RPMI7951 (cell line): ENCODE data around the gene LRP1B. TPM values are rescaled to one million over a fixed set of nuclear protein-coding genes. Genes with fewer than 3 reads are reported as not detected.
A peak's percentile ranks its signal among the peaks of the same experiment; 100 is the strongest.

Source experiments
- DNase-seq: peaks from one replicate; pipeline ENCODE4 v3.0.0-alpha.2; 2012; ENCODE audit warnings: low read depth
- total RNA-seq: library from RNA; depleted of rRNA; stranded (reverse); fragments of >200 nt; shearing (Covaris generic); gene quantifications from 2 replicates; pipeline ENCODE4 v1.2.3, GENCODE V29; 2014

The LRP1B gene
- total RNA-seq, 1 experiment from 2014 or later, result not detected

DNA sequence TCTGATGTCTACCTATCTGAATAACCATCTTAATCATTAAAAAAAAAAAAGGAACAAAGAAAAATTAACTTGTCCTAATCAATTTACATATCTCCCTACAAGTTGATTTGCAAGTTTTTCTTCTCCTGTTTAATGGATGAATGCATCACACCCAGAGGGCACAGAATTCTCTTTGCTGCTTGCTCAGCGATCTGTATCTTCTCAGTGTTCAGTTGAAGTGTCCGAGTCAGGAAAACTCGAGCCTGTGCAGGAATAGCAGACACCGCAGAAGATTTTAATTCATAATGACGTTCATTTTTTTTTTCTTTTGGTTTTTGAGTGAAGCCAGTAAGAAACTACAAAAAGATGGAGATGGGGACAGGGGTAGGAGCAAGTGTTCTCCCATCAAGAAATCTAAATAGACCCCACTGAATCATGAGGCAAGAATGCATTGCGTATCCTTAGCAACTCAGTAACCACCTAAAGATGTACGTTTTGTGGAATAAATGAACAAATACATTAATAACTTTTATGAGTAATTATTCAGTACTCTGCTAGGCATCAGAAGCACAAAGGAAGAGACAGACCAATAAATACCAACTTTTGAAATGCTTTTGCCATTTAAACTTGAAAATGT, 675.5 kb downstream of the LRP1B start:
- DNase-seq, result no peak

DNA sequence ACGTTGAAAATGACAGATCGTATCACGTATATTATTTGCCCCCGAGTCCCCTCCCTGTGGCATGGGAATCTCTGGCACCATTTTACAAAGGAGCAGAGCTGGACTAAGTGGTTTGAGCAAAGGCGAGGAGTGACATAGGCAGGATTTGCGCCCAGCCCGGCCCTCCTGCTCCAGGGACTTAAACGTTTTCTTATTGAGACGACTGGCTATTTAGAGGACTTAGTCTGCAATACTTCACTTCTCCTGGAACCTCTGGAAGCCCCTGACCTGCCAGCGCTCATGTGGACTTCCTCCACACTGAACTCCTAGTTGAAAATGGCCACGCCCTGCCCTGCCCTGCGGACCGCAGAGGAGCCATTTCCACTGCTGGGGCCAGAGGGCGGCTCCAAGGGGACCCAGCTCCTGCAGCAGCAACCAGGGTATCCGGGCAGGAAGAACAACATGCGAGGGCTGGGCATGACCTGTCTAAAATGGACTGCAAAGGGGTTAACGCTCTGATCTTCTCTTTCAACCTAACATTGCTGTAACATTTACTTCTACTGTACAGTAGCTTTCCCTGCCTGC, 690.7 kb downstream of the LRP1B start:
- no peak for DNase-seq

DNA sequence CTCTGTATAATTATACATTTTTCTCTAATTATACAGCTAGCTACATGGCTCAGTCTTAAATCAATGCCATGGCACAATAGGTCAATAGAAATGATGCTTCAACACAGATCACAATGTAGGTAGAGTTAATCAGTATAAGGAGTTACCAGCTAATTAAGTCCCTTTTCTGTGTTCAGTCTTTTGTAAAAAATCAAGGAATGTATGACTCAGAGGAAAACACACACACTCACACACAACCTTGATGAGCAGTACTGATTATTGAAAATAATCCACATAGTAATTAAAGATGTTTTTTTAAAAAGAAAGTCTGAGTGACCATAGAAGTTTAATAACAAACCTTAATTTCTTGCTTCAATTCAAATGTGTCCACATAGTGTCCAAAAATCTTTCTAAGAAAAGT, 691.3 kb downstream of the LRP1B start:
- DNase-seq, result no peak

DNA sequence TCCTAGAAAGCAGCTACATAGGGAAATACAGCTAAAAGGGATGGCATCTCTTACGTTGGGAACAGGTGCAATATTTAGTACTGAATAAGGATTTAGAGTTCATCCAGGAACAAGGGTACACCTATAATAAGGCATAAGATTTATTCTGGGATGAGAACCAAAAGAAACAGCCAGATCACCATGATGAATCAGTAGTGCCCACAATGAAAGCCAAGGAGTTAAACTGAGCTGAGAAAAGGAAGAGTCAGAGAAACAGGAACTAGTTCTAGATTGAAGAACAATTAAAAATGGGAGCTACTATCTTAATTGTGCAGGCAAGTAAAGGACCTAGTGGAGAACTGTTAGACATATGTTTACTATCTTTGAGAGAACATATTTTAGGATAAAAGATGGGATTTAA, 692.3 kb downstream of the LRP1B start:
- DNase-seq, result no peak

DNA sequence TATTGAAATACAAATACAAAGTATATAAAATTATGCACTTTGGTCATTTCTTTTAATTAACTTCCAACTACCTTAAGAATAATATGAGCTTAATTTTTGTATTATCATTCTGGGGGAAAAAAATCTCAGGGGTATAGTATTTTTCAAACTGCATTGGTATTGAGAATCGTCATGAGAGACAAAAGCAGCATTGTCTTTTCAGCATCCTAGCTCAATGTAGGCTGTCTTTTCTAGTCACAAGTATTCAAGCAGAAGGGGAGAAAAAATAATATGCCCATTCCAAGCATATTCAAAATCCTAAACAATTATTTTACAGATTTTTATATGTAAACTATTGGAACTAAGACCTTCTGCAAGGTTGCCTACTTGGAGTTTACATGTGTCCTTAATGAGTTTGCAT, 693.3 kb downstream of the LRP1B start:
- no peak for DNase-seq

DNA sequence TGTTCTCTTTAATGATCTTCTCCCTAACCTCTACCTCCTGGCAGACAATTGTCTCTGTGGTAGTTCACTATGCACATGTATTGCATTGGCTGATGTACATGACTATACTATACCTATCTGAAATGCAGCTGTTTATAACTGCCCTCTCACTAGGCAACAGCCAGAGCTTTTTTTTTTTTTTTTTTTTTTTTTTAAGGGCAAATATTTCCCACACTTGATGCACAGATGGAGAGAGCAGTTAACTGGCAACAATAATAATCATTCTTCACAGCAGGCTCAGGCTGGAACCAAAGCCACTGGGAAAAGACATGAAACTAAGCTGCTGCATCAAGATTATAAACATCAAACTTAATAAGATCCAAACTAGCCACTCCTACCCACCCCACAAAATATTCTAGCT, 707.7 kb downstream of the LRP1B start:
- no peak for DNase-seq

DNA sequence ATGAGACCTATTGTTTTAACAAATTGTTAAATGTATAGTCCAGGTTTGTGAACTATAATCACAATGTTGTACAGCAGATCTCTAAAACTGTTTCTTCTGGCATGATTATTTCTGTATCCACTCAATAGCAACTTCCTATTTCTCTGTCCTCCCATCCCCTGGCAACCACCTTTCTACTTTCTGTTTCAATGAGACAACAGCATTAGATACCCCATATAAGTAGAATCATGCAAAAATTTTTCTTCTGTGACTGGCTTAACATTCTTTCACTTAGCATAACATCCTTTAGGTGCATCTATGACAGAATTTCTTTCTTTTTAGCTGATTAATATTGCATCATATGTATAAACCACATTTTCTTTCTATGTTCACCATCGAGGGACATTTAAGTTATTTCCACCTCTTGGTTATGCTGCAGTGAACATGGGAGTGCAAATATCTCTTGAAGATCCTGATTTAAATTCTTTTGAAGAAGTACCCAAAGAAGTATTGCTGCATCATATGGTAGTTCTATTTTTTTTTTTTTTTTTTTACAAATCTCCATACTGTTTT, 713.5 kb downstream of the LRP1B start:
- no peak for DNase-seq

DNA sequence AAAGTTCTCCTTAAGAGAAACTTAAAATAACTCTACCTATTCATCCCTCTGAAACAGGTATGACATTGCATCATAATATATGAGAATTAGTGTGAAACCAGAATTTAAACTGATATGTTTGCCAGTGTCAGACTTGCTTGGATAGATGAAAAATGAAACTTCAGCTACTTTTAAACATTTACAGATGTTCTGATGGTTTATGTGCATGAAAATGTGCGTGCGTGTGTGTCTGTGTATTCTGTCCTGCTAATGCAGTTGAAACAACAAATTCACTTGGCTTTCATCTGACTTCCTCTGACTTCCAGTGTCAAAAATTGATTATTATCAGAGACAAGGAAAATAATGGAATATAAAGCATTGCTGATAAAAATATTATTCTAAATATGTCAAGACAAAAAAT, 719.4 kb downstream of the LRP1B start:
- no peak for DNase-seq

DNA sequence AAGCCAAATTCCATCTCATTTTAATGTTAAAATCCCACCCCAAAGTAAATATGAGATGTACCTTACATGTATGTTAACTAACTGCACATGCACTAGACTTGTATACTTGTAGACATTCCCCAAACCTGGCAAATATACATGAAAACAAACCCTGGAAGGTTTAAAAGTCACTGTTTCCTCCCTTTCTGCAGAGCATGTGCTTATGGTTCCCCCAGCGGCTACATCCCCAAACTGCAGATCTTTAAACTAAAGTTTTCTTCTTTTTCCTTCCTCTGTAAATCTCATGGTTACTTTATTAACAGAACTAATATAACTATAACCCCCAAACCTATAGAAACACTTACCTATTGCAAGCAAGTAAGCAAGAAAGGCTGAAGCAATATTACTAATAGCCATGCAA, 731.5 kb downstream of the LRP1B start:
- no peak for DNase-seq

DNA sequence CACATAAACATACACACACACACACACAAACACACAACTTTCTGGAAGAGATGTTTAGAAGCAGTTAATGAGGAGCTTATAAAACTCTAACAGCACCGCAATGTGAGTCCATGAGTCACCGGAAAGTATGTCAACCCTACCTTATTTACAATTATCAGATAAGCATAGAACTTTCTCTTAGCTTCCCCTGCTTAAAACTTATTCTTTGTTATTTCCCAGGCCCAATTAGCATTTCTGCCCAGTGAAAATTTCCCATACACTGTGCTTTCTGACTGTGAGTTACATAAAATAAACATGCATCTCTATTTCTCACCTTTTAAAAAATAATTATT, 737.6 kb downstream of the LRP1B start:
- no peak for DNase-seq

DNA sequence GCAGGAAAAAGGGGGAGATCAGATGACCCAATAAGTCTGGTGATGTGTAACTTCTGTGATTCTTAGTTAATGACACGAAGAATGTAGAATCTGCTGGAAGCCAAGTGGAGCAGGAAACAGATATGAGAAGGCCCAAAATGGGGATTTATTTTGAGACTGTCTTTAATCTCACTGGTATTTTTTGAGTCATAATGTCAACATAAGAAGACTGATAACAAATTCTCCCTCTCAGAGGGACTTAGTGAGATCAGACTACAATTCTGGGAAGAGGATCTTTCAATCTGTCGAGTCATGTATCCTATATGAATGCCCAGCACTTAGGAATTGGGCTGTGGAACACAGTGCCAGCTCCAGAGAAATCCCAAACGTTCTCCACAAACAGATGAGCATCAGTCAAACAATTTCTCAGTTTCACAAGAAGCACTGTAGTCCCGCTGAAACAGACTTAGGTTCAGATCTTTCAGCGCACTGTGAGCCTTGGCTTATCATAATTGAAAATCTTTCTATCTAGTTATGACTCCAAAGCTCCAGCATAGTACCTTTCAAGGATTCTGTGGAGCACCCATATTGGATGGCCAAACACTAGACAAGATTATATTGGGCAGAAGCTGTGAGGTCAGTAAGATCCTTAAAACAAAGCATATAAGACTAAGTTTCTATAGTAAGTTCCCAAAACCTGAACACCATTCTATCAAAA, 738.2 kb downstream of the LRP1B start:
- DNase-seq, result no peak

DNA sequence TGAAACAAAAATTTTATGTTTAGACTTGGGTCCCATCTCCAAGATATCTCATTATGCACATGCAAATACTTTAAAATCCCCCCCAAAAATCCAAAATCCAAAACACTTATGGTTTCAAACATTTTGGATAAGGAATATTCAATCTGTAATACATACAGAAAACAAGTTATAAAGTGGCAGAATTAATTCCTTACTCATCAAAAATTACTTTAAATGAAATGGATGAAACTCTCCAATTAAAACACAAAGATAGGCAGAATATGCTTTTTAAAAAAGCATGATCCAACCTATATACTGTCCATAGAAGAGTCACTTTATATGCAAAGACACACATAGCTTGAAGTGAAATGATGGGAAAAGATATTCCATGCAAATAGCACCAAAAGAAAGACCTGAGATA, 744.6 kb downstream of the LRP1B start:
- no peak for DNase-seq

DNA sequence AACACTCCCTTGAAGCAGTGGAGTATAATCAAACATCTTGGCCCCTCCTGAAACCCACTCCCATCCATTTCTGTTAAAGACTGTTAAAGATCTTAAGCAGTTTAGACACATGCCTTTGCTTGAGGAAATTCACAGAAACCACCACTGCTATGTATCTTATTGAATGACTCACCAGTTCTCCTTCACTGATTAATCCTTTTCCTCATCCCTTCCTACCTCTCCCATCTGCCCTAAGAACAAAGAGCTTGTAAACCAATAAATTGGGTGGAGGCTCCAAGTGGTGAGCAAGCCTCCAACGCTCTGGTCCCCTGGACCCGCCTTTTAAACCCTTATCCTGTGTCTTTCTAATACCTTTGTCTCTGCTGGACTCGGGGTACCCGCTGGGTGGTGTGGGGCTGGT, 746.1 kb downstream of the LRP1B start:
- no peak for DNase-seq

DNA sequence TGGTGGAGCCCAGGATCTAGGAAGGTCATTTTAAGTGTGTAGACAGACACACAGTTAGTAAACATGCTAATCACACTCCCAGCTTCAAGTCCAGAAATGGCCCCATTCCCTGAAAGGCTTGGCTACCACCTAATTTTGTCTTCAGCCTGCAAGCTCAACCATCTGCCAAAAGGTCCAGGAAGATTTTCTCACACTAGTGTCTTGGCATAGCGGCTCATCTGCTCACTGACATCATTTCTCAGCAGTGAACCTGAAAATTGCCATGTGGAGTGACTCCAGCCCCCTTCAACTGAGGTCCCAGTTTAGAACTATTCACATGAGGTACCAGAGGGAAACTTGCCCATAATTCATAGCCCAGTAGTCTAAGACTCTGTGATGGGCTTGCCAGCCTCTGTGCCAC, 748.9 kb downstream of the LRP1B start:
- no peak for DNase-seq

DNA sequence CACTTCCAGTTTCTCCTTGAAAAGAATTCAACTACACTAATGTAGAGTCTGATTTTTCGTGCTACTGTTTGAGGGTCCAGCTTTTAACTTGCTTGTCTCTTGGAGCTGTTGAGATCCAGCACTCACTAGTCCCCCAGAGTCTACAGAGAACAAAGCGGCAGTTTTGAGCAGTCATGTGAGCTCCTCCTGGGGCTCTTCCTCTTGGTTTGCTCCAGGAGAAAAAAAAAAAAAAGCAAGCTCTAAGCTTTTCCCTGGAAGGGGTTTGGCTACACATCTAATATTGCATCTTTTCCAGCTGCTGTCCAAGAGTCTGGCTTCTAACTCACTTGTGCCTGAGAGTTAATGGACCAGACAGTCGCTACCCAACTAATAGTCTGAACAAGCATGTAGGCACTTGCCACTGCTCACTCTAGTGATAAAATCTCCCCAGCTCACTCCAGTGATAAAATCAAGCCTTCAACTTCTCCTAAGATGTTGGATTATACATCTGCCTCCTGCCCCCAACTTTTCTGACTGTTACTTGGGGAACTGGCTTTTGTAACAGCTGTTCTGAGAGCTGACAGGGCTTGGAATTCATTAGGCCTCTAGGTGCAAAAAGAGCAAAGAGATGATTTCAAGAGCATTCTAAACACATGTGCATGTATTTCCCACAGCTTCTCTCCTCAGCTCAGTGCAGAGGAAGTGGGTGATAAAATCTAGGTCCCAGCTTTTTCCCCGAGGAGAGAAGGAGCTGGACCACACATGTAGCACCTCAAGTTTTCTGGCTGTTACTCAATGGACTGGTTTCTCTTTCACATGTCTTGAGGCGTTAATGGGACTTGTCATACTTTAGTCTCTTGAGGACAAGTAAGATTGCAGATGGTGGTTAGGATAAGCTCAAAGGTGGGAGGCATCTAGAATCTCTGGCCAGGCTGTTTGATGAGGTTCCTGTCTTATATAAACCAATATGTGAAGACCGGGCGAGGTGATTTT, 750.5 kb downstream of the LRP1B start:
- DNase-seq, result no peak

DNA sequence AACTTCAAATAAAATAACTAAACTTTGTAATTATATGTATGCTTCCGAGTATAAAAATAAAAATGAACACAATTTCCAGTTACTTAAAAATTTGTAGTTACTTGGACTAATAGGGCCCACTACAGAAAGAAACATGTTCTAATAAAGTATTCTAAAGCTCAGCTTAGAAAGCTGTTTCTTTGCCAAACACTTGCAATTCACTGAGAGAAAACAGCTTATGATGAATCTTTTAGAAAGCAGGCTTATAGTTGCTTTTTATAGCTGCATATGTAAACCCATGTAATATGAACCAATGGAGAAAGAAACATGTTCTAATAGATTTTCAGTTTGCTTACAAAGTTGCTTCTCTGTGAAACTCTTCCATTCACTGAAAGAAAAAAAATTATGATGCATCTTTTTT, 766.0 kb downstream of the LRP1B start:
- DNase-seq, result no peak

DNA sequence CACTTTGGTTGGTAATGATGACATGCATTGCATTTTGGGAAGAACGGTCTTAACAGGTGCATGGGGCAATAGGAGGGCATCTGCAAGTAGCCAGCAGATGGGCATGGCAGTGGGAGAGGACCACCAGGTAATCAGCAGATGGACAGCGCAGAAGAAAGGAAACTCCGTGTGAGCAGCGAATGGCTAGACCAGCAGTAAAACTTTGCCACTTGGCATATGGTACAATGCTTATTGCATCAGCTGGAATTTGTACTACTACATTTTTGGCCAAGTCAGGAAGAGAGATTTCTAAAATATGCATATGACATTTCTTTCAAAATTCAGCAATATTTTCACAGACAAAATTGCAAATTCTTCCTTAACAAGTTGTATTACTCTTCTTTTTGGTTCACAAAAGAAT, 768.5 kb downstream of the LRP1B start:
- DNase-seq, result no peak

DNA sequence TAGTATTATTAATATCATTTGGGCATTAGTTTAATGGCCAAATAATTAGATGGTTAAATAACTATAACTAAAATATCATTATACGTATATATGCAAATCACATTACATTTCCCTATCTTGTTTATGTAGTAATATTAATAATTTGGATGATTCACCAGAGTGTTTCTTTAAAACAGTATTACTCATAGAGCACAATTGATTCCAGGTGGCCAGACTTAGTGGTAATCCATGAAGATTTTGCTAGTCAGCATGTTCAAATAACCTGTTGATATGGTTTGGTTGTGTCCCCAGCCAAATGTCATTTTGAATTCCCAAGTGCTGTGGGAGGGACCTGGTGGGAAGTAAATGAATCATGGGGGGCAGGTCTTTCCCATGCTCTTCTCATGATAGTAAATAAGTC, 782.3 kb downstream of the LRP1B start:
- DNase-seq, result no peak

DNA sequence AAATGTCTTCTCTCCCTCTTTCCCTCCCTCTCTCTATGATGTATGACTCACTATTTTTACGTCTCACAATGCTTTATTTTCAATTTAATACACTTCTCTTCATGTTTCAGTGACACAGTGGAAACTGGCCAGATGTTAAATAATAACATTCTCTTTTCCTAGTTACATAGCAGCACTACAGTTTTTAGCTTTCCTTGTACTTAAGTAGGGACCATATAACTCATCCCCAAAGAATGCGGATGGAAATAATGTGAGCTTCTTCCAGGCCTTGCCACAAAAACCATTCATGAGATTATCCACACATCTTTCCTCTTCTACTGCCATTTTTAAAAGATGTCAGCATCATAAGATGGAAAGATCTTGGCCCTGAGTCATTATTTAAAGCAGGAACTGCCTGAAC, 789.4 kb downstream of the LRP1B start:
- peak; percentile 56 for DNase-seq

DNA sequence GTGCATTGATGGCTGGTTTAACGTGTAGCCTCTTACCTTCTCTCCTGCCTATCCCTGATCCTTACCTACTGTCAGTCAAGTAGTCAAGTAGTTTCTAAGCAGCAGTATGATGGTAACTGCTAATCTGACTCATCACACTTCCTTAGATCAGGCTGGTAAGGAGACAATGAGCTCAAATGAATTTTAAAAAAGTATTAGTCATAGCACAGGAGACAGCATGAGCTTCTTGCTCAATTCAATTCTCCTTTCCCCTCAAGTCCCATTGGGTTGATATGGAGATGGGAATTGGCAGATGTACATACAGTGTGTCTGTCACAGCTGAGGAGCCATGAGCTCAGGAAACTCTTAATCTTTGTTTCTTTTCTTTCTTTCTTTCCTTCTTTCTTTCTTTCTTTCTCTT, 799.7 kb downstream of the LRP1B start:
- peak; percentile 15 for DNase-seq

DNA sequence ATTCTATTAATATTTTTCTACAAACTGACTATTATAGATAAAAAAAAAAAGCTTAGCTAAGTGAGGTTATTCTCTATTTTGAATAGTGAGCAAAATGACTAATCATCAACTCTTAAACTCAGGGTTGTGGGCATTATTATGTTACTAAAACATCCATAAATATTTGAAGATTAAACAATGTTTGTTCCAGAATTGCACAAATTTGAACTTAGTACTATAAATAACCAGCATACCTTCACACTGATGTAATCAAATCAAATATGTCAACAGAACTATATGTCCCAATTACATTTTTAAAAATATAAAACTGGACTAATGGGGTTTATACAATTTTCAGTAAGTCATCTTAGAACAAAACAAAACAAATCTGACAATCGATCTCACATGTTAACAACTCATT, 800.9 kb downstream of the LRP1B start:
- no peak for DNase-seq

DNA sequence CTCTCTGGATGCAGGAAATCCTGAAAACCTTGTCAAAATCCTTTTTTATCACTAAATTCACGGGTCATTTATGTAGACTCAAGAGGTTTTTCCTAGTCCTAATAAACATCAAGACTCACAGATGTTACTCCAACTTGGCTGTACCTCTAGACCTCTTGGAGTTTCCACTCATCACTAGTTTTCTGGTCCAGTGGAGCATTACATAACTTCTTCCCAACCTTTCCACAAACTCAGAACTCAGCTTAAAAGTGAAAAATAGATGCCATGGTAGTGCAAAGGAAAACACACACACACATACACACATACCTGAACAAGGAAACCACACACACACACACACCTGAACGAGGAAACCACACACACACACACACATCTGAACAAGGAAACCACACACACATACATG, 807.2 kb downstream of the LRP1B start:
- no peak for DNase-seq
